ENCODE results near the gene HS6ST3.
"Not testable (repeated sequence)": the region's sequence is repeated elsewhere in the genome, so short reads cannot be mapped to it uniquely, and the experiment has no call there.

The HS6ST3 gene

GRCh38 chr13:96089749-96090239 lies at the start of gene HS6ST3:
Gene HS6ST3 (plus strand): TSS chr13:96090107.
- DNase-seq, result no peak

- DNase-seq, result no peak
Measured at GRCh38 chr13:96041326-96042110, 48.4 kb upstream of the HS6ST3 start.

GRCh38 chr13:96044238-96044637 lies 45.7 kb upstream of the HS6ST3 start:
- DNase-seq, result no peak

GRCh38 chr13:96046449-96047126 lies 43.3 kb upstream of the HS6ST3 start:
- not testable (repeated sequence) for DNase-seq

- DNase-seq, result not testable (repeated sequence)
Measured at GRCh38 chr13:96050955-96051354, 39.0 kb upstream of the HS6ST3 start.

GRCh38 chr13:96051491-96051890 lies 38.4 kb upstream of the HS6ST3 start:
- DNase-seq, result not testable (repeated sequence)

- DNase-seq, result not testable (repeated sequence)
Measured at GRCh38 chr13:96051946-96052345, 38.0 kb upstream of the HS6ST3 start.

- DNase-seq, result no peak
Measured at GRCh38 chr13:96052656-96053002, 37.3 kb upstream of the HS6ST3 start.

- DNase-seq, result no peak
Measured at GRCh38 chr13:96053003-96053703, 36.8 kb upstream of the HS6ST3 start, which contains the start of gene UGGT2. Gene UGGT2 (minus strand): TSS chr13:96053401. CDS start chr13:96053312, 89 bp downstream.

- DNase-seq, result no peak
Measured at GRCh38 chr13:96065849-96066248, 24.1 kb upstream of the HS6ST3 start.

GRCh38 chr13:96068729-96069128 lies 21.2 kb upstream of the HS6ST3 start:
- DNase-seq, result no peak

GRCh38 chr13:96071504-96071903 lies 18.4 kb upstream of the HS6ST3 start:
- DNase-seq, result no peak

GRCh38 chr13:96072392-96072791 lies 17.5 kb upstream of the HS6ST3 start:
- no peak for DNase-seq

GRCh38 chr13:96075953-96076543 lies 13.9 kb upstream of the HS6ST3 start:
- DNase-seq, result no peak

- no peak for DNase-seq
Measured at GRCh38 chr13:96080676-96081075, 9.2 kb upstream of the HS6ST3 start.

GRCh38 chr13:96081888-96082287 lies 8.0 kb upstream of the HS6ST3 start:
- no peak for DNase-seq

- no peak for DNase-seq
Measured at GRCh38 chr13:96082640-96083039, 7.3 kb upstream of the HS6ST3 start.

GRCh38 chr13:96086736-96087135 lies 3.2 kb upstream of the HS6ST3 start:
- no peak for DNase-seq

- DNase-seq, result no peak
Measured at GRCh38 chr13:96089139-96089538, 768 bp upstream of the HS6ST3 start.

- DNase-seq, result no peak
Measured at GRCh38 chr13:96090240-96091101, 564 bp downstream of the HS6ST3 start.

GRCh38 chr13:96091164-96092117 lies 1.5 kb downstream of the HS6ST3 start:
- no peak for DNase-seq

Data from NCI-H2029 treated with DMSO at 0.1 percent for 48 hours (cell line).